ENCODE results near the gene CLSTN2.

CLSTN2 gene

GRCh38 chr3:140463355-140463754, 528.4 kb downstream of the CLSTN2 start:
- H3K4me3 ChIP-seq (replicated peaks; ENCODE audit: low read depth, low read length) = no peak overlapping the region
- TF ChIP-seq CTCF (IDR thresholded peaks at IDR 0.05; ENCODE audit: low read depth, low read length, missing control alignments) = no peak
- no peak for DNase-seq (ENCODE audit: extremely low read depth, low read depth)

DNA sequence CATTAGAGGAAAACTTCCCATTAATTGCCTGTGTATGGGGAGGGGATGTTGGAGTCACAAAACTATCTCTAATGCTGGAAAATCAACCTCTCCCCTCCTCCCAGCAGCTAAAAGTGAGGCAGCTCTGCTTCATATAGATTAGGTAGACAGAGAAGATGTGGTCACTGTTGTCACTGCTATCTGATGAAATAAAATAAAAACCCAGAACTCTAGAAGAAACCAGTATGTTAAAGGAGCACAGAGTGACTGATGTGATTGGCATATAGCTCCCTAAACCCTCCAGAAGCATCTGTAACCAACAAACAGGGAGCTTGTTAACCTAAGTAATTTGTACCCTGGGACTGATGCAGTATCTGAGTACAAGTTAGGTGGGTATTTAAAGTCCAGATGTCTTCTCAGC, 531.0 kb downstream of the CLSTN2 start:
- TF ChIP-seq CTCF (IDR thresholded peaks at IDR 0.05; ENCODE audit: low read depth, low read length, missing control alignments) = no peak
- DNase-seq (ENCODE audit: extremely low read depth, low read depth) = no peak
- no peak overlapping the region for H3K4me3 ChIP-seq (replicated peaks; ENCODE audit: low read depth, low read length)

DNA sequence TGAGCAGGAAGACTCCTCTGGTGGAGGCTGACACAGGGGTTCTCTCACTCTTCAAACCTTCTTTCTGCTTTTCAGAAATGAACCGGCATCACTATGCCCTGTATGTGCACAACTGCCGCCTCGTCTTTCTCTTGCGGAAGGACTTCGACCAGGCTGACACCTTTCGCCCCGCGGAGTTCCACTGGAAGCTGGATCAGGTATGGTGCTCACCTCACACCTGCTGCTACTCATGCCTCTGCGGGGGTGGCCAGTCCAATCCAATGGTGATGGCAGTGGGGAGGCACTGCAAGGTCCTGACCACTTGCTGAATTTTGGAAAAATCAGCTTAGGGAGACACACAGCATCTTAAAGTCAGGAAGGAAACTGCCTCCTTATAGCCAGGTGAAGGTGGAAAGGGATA, 531.5 kb downstream of the CLSTN2 start:
- TF ChIP-seq CTCF (IDR thresholded peaks at IDR 0.05; ENCODE audit: low read depth, low read length, missing control alignments) = no peak
- no peak for DNase-seq (ENCODE audit: extremely low read depth, low read depth)

DNA sequence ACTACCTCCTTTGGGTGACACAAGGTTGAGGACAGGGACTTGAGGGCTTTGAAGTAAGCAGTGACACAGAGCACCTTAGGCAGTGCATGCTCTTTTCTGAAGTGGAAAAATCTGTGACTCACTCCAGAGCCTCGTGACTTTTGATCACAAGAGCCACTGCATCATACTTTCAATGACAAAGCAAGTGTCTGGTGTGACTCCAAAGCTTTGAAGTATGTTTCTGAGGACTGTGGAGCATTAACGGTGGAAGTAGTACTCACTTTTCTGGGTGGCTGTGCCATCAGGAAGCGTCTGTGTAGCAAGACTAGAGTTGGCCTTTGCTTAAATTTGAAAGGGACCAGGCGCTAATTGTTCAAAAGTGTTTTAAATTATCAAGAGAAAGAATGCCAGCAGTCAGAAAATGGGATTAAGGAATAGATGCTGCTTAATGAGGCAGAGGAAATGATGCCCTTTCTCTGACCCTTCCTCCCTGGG, 532.2 kb downstream of the CLSTN2 start:
- no peak for DNase-seq (ENCODE audit: extremely low read depth, low read depth)
- H3K4me3 ChIP-seq (replicated peaks; ENCODE audit: low read depth, low read length) = no peak overlapping the region
- no peak for TF ChIP-seq CTCF (IDR thresholded peaks at IDR 0.05; ENCODE audit: low read depth, low read length, missing control alignments)

More for the DNA sequence above, 531.5 kb downstream of the CLSTN2 start:
- H3K4me3 ChIP-seq (replicated peaks; ENCODE audit: low read depth, low read length) = no peak overlapping the region

GRCh38 chr3:140467796-140468315, 532.9 kb downstream of the CLSTN2 start:
- no peak for DNase-seq (ENCODE audit: extremely low read depth, low read depth)
- H3K4me3 ChIP-seq (replicated peaks; ENCODE audit: low read depth, low read length) = no peak overlapping the region
- TF ChIP-seq CTCF (IDR thresholded peaks at IDR 0.05; ENCODE audit: low read depth, low read length, missing control alignments) = no peak

GRCh38 chr3:140468407-140468806, 533.4 kb downstream of the CLSTN2 start:
- DNase-seq (ENCODE audit: extremely low read depth, low read depth) = no peak
- TF ChIP-seq CTCF (IDR thresholded peaks at IDR 0.05; ENCODE audit: low read depth, low read length, missing control alignments) = no peak
- no peak overlapping the region for H3K4me3 ChIP-seq (replicated peaks; ENCODE audit: low read depth, low read length)

DNA sequence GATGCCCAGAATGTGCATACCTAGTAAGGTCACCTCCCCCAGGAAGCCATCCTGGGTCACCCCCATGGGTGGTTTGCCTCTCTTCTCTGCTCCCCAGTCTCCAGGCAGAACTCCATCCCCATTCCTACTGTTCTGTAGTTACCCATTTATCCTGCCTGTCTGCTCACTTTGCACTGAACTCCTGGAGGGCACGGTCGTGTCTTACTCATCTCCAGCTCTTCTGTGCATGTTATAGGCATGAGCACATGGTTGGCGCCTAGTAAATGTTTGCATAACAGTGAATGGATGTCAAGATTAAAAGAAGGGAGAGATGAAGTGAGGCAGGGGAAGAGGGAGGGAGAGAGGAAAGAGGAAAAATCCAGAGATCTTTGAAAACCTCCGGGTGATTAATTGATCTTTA, 534.5 kb downstream of the CLSTN2 start:
- H3K4me3 ChIP-seq (replicated peaks; ENCODE audit: low read depth, low read length) = no peak overlapping the region
- DNase-seq (ENCODE audit: extremely low read depth, low read depth) = no peak
- TF ChIP-seq CTCF (IDR thresholded peaks at IDR 0.05; ENCODE audit: low read depth, low read length, missing control alignments) = no peak

All from HFF-Myc (cell line).